Measurements from ENCODE around the gene DDX41. TPM values are rescaled to one million over a fixed set of nuclear protein-coding genes. Genes with fewer than 3 reads are reported as not detected.

The DDX41 gene
- total RNA-seq, 1 experiment from 2014 or later, result 133 TPM

- Histone ChIP-seq H4K20me1 (ENCODE audit: control insufficient read depth, insufficient read depth, insufficient read length) (no peaks in the 10 kb centered on the region), H2BK5ac (ENCODE audit: insufficient read length, low read length) (no peak within 1 kb of the TSS), H3K23me2 (ENCODE audit: insufficient read length, low read depth, low read length, poor library complexity, severe bottlenecking) (no peaks in the 10 kb centered on the region), H2BK120ac (ENCODE audit: low read depth, low read length, poor library complexity, severe bottlenecking) (no peak within 1 kb of the TSS), H4K5ac (ENCODE audit: insufficient read length, low read depth, low read length) (no peak within 1 kb of the TSS), H3K56ac (ENCODE audit: insufficient read length, low read depth, low read length) (no peak within 1 kb of the TSS), H3K14ac (ENCODE audit: insufficient read depth, low read length) (no peak within 1 kb of the TSS; the same call in 1 of the 2 replicates), H3K27ac (ENCODE audit: insufficient read length, low read depth, low read length) (no peak within 1 kb of the TSS), H2AFZ (ENCODE audit: low read length) (no peak within 1 kb of the TSS), H3K23ac (ENCODE audit: insufficient read length, low read depth, low read length) (no peak within 1 kb of the TSS), H4K8ac (replicated peaks; ENCODE audit: insufficient read length, low read depth, low read length) (no peak within 1 kb of the TSS), H3K4ac (ENCODE audit: low read depth, low read length) (no peak within 1 kb of the TSS), H3K18ac (ENCODE audit: insufficient read length, low read depth, low read length) (no peak within 1 kb of the TSS), H3K9ac (ENCODE audit: extremely low read depth, insufficient read length, low read length) (peak within 1 kb of the TSS; percentile 5), H3K79me2 (ENCODE audit: insufficient read depth, low read length) (no peaks in the 10 kb centered on the region), H3K4me1 (ENCODE audit: insufficient read depth, low read length) (no peaks in the 10 kb centered on the region; the same call in 1 of the 2 replicates), H3K4me2 (ENCODE audit: insufficient read depth, insufficient read length, low read length) (no peak within 1 kb of the TSS), H3K27me3 (ENCODE audit: insufficient read depth, low read length) (no peaks in the 10 kb centered on the region), H3K9me3 (ENCODE audit: control insufficient read depth, low read depth, low read length) (no peaks in the 10 kb centered on the region), H2BK20ac (ENCODE audit: low read depth, low read length, poor library complexity, severe bottlenecking) (no peak within 1 kb of the TSS), H3K79me1 (ENCODE audit: insufficient read depth, low read depth, low read length, poor library complexity, severe bottlenecking) (no peaks in the 10 kb centered on the region), H4K91ac (ENCODE audit: insufficient read length, low read depth, low read length) (no peak within 1 kb of the TSS), H2BK15ac (ENCODE audit: low read depth, low read length) (no peak within 1 kb of the TSS), H2BK12ac (ENCODE audit: insufficient read length, low read depth, low read length) (no peak within 1 kb of the TSS), H3T11ph (ENCODE audit: low read length) (no peak within 1 kb of the TSS), H2AK5ac (ENCODE audit: insufficient read length, low read length) (no peak within 1 kb of the TSS)
- Mint-ChIP-seq H3K27ac (peak within 1 kb of the TSS; percentile 85 to 93 (median 90); a peak in 6 of 7 replicates), H3K9me3 (no peaks in the 10 kb centered on the region), H3K27me3 (ENCODE audit: low read depth) (no peaks in the 10 kb centered on the region; the same call in 1 of the 2 replicates), H3K36me3 (ENCODE audit: insufficient read depth in 1 of 3, low read depth in 3 of 3) (peaks cover 33 to 60% (median 51%) of the 10 kb centered on the region in 3 experiments), H3K4me1 (peaks cover 18 to 20% of the 10 kb centered on the region in 2 experiments), H3K4me3 (no peak within 1 kb of the TSS; a peak in 2 of 5 replicates)
- WGBS (ENCODE audit: extremely low coverage, insufficient read length, low lambda C conversion rate), result no CpG with 5 or more reads among the region's 20 CpGs
- no peak for TF ChIP-seq CTCF (conservative IDR thresholded peaks at IDR 0.05)
- peak; percentile 55 for DNase-seq
Measured at GRCh38 chr5:177509381-177509951, 7.3 kb downstream of the DDX41 start, which contains the start of gene DOK3. Gene DOK3, minus strand, starts transcription at chr5:177509826. Its CDS starts 286 bp downstream, at chr5:177509540.

Data from H9 (cell line).